ENCODE measurements around the gene HOXA1.

The HOXA1 gene

DNA sequence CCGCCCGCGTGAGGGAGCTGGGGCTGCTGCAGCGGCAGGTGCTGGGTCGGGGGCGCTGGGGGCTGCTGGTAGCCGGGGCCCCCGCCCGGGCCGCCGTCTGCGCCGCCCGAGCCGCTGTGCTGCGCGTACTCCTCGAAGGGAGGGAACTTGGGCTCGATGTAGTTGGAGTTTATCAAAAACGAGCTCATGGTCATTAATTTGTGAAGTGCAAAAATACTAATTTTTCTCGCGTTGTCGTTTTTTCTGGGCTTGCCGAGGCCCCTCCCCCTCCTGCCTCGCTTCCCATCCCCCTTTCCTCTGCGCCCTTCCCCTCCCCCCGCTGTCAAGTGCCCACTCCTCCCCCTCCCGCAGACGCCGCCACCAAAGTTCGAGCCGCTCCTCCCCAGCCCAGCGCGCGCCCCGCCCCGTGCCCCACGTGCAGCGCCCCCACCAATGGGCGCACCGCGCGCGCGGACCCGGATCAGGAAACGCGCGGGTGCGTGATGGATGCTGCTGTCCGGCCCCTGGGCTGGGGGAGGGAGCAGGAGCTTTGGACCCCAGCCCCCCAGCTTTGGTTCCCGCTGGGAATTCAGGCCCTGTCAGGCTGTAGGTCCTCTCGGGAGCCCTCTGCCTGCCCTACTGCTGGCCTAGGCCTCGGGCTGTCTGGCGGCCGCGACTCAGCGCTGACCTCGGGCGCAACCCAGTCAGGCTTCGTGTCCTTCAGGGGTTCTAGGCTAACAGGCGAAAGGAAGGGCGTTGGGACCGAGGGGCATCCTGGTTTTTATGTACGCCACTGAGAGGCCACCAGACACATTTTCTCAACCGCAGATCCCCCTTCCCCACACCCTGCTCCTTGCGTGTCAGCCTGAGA lies 35.0 kb upstream of the HOXA1 start, which contains the start of gene HOXA4:
Gene HOXA4, minus strand, starts transcription at position 218 of the 850 bp plus-strand sequence. Its CDS starts 24 bp downstream, at position 194.
- no peak for DNase-seq

DNA sequence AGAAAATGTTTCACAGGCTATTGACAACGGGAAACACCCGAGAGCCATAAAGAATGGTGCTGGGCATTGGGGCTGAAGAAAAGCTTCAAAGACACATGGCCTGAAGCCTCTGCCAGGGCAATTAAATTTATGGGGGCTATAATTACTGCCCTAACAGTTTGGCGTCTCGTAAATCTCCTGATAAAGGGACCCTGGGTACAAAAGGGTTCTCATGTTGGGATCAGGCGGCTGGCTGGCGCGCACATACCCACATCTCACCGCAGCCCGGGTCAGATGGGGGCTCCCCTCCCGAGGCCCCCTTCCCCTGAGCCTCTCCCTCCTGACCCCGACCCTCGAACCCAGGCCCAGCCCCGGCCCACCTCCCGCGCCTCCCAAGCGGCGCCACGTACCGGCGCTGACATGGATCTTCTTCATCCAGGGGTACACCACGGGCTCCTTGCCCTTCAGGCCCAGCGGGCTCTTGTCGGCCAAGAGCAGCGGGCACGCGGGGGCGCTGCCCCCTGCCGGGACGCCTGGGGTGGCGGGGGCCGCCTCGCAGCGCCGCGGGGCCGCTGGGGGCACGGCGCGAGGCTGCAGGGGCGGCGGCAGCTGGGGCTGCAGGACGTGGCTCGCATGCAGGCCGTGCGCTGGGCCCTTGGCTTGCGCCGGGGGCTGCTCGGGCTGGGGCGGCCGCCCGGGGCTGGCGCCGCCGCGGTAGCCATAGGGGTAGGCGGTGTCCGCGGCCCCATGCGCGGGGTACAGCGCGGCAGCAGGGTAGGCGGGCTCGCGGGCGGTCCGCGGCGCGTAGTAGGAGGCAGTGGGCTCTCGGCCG lies 34.1 kb upstream of the HOXA1 start:
- DNase-seq, result no peak

DNA sequence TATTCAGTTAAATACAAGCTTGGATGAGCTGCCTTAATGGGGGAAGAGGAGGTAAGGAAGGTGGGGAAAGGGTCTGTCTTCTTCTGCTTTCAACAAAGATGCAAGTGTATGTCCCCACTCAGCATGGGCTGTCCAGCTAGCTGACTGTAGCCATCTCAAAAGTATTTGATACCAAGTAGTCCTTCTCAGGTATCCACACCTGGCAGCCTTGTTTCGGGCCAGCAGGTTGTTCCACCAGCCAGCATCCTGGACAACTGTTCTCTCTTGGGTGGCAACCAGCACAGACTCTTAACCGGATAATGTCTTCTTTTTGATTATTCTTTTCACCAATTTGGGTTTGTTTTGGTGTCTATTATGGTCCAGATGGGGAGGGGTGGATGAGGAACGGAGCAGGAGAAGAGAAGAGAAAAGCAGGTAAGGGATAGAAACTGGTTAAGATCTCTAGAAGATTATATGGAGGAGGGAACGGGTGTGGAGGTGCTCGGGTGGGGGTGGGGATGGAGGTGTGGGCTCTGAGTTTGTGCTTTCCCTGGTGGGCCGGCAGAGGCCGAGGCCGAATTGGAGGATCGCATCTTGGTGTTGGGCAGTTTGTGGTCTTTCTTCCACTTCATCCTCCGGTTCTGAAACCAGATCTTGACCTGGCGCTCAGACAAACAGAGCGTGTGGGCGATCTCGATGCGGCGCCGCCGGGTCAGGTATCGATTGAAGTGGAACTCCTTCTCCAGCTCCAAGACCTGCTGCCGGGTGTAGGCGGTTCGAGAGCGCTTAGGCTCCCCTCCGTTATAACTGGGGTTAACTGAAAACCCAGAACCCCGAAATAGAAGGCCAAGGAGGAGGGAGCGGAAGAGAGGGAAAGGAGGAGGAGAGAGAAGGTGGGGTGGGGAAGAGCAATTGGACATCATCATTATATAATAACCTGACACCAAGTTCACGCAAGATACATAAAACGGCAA lies 33.3 kb upstream of the HOXA1 start:
- DNase-seq, result no peak

DNA sequence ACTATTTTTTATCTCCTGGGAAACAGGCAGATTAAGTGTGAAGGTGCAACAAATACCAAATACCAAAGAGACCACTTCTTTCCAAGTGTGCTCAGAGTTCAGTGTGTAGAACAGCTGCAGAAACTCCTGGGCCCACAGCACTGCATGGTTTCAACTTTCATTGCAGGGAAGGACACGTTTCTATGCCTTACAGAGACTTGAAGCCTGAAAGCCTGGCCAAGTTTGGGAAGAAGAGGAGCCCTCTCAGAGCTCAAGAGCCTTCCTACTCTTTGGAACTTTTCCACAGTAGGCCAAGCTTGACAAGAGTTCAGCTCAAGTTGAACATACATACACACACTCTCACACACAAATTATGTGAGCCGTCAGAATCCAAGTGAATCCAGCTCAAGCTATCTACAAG lies 32.2 kb upstream of the HOXA1 start:
- DNase-seq, result no peak

DNA sequence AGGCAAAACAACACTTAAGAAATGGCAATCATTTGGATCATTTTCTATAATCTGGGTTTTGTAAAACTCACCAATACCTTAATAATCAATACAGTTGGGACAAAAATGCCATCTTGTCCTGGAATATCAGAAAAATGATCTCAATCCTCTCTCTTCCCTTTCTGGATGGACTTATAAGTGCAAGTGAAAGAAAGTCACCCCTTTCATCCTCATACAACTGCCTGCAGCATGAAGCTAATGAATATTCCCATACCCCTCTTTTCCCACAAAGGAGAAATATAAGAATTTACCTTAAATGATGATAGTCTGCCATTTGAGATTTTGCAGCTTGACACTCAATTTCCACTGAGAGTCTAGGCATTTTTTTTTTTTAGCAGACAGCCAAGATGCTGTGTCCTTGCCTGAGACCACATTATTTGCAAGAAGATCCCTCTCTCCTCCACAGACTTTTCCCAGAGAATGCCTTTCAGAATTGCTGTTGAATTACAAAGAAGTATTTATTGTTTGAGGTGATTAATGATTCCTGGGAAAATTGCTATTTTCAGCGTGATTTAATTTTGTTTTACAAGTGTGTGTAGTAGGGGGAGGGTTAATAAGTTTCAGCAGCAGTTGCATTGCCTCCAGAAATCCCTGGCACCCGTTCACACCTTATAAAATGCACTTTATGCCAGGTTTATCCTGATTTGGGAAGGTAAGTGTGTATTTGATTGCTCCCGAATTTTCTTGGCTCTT lies 31.0 kb upstream of the HOXA1 start:
- no peak for DNase-seq

DNA sequence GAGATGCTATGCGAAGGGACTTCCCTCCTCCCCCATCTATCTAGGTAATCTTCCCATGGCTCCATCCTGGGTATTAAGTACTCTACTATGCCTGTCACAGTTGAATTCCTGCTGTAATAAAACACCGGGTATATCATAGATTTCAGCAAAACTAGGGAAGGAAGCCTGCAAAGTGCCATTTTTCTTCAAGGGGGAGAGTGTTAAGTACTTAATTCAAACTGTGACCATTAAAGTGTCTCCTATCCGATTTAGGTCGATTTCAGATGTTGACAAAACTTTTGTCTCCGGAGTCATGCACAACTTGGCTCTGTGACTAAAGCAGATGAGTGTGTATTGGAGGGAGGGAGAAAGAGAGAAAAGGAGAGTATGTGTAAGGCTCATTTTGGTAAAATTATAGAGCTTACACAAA lies 30.2 kb upstream of the HOXA1 start:
- no peak for DNase-seq

DNA sequence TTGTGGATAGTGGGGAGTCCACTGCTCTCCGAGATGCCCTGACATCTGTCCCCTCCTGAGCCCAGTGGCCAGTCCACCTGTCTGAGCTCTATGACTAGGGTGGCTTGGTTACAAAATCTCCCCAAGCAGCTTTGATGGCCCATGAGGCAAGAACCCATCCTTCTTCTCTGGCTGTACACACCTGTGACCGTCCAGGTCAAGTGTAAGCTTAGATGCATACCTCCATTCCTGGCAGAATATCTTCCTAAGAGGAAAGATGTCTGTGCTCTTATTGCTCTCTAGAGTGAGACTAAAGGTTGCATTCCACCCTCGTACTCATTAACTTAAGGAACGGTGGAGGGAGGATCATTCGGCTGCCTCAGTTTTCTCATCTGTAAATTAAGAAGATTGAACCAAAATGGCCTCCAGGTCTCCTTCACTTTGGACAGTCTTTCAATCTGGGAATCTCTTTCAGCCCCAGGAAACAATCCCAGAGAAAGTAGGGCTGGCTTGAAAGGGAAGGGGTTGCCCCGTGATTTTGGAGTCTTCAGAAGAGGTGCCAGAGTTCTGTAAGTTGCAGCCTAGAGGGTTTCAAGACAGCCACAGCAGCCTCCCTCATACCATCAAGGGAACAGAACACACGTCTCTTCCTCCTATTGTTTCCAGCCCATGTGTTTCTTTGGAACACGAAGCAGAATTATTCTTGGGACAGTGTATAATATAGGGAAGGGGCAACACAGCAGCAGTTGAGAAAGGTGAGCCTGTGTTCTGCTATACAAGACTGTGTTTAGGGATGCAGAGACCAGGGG lies 29.3 kb upstream of the HOXA1 start:
- DNase-seq, result no peak

DNA sequence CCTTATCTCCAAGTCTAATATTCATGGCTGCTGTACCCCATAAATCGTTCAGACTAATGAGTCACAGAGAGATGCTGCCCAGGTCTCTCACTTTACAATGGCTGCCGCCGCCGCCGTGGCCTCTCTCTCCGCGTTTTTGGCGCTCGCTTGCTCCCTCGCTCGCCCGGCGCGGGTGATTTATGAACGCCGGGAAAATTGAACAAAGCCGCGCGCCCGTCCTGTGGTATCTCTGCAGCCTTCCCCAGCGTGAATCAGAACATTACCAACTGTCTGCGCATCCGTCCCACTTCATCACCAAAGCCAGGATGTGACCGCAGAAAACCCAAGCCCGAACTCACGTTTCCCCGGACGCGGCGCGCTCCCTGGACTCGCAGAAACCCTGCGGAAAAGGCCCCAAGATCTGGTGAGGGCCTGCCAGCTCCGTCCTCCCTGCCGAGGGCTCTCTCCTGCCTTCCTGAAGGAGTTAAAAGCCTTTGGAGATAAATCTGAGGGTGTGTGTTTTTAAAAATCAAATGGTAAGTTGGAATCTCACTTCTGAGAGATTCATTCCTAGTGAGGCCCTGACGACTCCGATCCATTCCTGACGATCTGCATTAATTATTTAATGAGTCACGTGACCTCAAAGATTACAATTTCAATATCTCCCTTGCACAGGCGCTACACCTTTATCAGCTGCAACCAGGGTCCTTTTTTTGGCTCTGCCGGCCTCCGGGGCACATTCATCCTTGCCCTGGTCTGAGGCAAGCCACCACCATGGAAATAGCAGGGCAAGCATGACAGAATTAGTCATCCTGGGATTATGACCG lies 28.5 kb upstream of the HOXA1 start:
- no peak for DNase-seq

DNA sequence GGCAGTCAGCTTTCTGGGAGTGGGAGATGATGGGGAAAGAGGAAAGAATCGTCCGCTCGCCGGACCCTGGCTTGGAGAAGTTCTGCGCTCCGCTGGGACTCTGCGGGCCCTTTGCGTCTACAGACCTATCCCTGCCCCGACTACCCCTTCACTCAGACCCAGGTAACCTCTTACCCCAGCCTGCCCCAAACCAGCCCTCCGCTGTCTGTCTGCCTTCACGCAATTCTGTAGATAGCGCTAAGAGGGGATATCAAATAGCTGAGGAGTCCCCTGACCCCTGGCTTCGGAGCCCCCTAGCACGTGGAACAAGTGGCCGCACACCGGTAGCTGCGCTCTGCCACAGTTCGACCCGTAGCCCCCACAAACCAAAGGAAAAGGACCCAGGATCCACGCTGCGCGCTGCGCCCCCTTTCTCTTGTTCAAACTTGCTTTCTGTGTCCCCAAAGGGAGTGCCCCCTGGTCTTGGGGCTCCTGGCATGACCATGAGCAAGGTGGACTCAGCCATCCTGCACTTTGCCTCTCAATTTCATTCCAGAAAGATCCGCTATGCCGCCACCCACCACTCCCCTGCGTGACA lies 27.8 kb upstream of the HOXA1 start:
- no peak for DNase-seq

DNA sequence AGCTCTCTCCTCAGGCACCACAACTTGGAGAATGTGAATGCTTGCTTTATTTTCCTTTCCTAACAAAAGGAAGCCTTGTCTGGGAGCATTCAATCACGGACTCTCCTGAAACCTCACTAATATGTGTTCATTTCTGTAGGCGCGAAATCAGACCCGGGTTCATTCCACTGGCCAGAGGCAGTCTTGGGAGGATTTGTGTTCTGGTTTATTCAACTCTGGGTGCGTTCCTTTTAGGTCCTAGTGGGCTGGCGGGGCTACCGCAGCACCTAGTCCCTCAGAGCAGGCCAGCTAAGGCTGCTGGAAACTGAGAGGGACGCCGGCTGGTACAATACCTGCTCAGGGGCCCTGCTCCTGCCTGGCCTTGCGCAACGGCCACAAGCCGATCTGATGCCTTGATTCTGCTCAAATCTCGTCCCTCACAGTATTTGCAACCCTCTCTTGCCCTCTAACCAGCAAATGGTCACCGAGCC lies 27.2 kb upstream of the HOXA1 start:
- DNase-seq, result no peak

DNA sequence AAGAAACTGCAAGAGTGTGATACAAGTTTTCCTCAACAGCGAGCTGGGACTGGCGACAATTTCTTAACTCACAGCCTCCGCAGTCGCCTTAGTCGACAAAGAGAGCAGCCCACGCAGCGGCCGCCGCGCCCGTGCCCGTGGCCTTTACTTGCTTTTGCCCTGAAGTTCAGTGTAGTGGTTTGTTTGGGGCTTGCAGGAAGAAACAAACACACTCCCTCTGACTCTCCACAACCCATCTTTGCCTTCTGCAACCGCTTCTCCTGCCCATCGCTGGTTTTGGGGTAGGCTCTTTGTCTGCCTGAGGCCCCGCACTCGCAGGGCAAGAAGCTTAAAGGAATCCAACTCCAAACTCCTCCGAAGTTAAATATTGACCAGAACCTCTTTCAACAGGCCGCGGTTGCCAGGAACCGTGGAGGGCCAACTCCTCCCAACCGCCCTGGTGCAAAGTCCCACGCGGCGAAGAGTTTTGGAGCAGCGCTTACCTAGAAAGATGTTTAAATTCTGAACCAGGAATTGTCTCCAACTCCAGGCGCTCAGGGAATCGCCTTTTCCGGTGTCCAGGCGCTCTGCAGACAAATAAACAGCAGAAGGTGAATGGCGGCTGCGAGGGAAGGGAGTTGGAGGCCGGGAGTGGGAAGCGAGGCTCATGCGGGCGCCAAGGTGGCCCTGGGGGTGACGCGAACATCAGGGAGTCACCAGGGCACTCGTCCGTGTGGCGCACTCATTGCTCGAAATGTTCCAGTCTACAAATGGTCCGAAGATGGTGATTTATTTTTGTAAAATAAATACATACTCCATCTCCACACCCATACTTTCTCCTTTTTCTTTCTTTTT lies 26.5 kb upstream of the HOXA1 start:
- DNase-seq, result no peak

DNA sequence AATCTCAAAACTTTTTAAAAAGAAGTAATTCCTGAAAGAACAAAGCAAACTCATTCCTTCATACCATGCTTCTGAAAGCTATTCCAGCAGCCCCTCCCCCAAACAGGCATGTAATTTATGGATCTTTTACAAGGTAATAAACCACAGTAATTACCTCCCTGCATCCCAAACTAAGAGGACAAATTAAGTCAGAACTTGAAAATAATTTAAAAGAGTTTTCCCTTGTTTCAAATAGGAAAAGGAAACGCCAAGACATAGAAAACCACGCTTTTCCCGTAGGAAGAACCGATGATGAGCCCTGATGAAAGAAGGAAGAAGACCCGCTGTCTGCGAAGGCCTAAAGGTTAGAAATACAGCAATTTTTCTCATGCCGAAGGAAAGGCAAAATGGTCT lies 25.9 kb upstream of the HOXA1 start:
- no peak for DNase-seq

DNA sequence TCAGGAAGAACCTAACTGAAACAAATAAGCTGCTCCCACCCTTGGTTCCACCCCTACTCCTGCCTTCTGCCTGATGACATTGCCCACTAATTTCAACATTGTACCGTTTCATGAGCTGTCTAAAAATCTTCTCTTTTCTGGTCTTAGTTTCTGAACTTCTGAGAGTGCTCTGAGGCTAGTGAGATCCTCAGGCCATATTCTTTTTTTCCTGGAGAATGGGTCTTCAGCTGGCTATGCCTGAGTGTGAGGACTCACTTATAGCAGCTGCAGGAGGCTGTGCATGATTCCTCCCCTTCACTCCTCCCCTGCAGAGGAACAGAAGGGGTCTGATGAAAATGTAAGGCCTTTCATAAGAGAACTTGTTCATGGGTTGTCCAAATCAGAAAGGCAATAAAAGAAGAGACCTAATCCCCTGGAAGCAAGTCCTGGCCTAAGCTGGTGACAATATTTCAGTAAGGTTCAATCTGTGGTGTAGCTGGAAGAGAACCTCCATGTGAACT lies 23.7 kb upstream of the HOXA1 start:
- no peak for DNase-seq

DNA sequence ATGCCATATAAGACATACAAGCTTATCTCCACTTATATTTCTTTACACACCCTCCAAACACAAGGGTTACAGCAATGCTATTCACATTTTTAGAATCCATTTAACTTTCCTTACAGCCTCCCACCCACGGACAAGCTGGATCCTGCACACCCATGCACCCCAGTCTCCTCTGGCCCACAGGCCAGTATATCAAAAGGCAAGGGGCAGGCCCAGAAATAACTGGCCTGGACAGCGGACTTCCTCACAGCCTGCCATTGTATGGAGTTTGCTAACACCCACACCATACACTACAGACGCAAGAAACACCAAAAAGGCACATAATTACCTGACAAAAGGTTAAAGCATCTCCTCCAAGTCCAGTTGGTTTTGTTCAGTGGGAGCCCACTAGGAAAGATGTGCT lies 22.8 kb upstream of the HOXA1 start:
- DNase-seq, result no peak

DNA sequence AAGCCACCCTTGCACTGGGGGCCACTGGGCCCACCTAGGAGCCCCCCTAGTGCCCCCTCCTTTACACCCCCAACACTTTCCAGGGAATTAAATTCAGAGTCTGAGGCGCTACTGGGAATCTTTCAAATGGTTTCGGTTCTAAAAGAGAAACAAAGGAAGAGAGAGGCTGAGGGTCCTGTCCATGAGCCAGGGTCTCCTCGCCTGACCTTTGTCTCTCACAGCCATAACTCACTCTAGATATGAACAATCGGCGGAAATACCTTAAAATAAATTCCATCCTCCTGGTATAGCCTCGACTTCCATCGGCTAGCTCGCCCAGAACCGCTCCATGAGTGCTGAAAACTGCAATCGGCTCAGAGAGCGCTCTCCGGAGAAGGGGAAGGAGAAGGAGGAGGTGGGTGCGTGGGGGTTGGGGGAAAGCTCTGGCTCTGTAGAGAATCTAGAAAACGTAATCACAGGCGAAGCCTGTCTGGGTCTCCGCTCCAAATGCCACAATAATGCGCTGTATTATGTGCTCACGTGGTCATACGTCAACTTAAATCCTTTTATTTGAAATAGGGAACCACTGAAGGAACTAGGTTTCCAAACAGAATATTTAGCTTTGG lies 22.2 kb upstream of the HOXA1 start:
- no peak for DNase-seq

DNA sequence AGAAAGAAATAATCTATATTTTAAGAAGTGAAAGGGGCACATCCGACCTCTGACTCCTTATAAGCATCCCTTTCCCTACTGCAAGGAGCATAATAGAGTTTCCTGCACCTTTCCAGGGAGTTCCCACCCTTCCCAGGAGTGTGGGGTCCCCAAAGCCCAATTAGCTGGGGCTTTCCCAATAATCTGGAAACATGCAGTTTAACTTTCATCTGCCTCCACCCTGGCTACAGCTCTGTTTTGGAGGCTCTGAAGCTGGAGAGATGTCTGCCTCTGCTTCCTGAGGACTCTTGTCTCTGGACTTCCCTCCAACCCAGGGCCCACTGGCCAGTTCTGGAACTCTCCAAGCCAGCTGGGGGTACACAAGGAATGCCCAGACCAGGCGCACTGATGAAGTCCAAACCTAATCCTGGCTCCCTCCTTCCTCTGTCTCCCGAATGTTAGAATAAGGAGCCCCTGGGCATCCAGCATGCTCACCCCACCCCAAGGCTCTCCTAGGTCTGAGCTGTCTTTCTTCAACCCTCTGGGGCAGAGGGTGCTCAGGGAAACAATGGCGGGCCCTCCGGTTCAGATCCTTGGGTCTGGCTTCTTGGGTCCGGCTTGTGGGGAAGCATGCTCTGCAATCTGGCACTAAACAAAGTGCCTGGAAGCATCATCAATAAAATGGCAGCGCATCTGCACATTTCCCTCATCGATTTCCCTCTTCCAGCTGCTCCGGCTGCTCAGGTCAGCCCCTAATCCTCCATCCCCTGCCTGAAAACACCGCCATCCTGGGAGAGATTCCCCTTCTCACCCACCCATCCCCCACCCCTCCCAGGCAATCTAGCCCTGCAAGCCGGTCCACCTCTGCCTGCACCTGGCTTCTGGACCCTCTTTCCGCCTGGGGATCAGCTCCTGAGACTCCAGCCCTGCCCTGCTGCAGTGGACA lies 21.4 kb upstream of the HOXA1 start:
- DNase-seq, result no peak

Data from KG1 (cell line).